Neural cell (in vitro differentiated cells): ENCODE results near the gene SKA2.

Source experiments
- EP300 ChIP-seq: fragments of 450-650 bp; conservative IDR thresholded peaks from 2 replicates; pipeline ENCODE4 v1.6.1; 2014; ENCODE audit warnings: antibody characterized with exemption, mild to moderate bottlenecking, moderate library complexity; ENCODE audit not compliant: poor library complexity, severe bottlenecking
- EZH2 ChIP-seq: fragments of 200-600, 300-800 bp; shearing (Covaris generic), sonication (generic); IDR thresholded peaks from 2 replicates; pipeline ENCODE4 v1.6.1; 2014; ENCODE audit warnings: antibody characterized with exemption, low read length, borderline replicate concordance, mild to moderate bottlenecking; ENCODE audit not compliant: insufficient read depth, poor library complexity, severe bottlenecking
- MXI1 ChIP-seq: fragments of 450-650 bp; conservative IDR thresholded peaks from 2 replicates; pipeline ENCODE4 v1.6.1; 2014; ENCODE audit warnings: antibody characterized with exemption, mild to moderate bottlenecking; ENCODE audit not compliant: poor library complexity, severe bottlenecking
- POLR2AphosphoS5 ChIP-seq: IDR thresholded peaks from 2 replicates; pipeline ENCODE4 v1.6.1; 2012
- RAD21 ChIP-seq: fragments of 450-650 bp; conservative IDR thresholded peaks from 2 replicates; pipeline ENCODE4 v1.6.1; 2014; ENCODE audit warnings: antibody characterized with exemption, mild to moderate bottlenecking, moderate library complexity
- REST ChIP-seq: IDR thresholded peaks from 2 replicates; pipeline ENCODE4 v1.6.1; 2012; ENCODE audit warnings: borderline replicate concordance
- SMC3 ChIP-seq: fragments of 450-650 bp; conservative IDR thresholded peaks from 2 replicates; pipeline ENCODE4 v1.6.1; 2014; ENCODE audit warnings: antibody characterized with exemption, mild to moderate bottlenecking, moderate library complexity; ENCODE audit not compliant: poor library complexity
- TF ChIP-seq, protein P1 (sequence below): fragments of 450-650 bp; IDR thresholded peaks from 2 replicates; pipeline ENCODE4 v1.5.1; 2014; ENCODE audit warnings: antibody characterized with exemption, mild to moderate bottlenecking, moderate library complexity; ENCODE audit not compliant: poor library complexity, severe bottlenecking

GRCh38 chr17:59161477-59161876 lies 6.5 kb upstream of the SKA2 start:
- TF ChIP-seq, protein P1, sequence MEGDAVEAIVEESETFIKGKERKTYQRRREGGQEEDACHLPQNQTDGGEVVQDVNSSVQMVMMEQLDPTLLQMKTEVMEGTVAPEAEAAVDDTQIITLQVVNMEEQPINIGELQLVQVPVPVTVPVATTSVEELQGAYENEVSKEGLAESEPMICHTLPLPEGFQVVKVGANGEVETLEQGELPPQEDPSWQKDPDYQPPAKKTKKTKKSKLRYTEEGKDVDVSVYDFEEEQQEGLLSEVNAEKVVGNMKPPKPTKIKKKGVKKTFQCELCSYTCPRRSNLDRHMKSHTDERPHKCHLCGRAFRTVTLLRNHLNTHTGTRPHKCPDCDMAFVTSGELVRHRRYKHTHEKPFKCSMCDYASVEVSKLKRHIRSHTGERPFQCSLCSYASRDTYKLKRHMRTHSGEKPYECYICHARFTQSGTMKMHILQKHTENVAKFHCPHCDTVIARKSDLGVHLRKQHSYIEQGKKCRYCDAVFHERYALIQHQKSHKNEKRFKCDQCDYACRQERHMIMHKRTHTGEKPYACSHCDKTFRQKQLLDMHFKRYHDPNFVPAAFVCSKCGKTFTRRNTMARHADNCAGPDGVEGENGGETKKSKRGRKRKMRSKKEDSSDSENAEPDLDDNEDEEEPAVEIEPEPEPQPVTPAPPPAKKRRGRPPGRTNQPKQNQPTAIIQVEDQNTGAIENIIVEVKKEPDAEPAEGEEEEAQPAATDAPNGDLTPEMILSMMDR, result no peak
- no peak for TF ChIP-seq EP300
- TF ChIP-seq POLR2AphosphoS5, result no peak
- no peak for TF ChIP-seq REST
- no peak for TF ChIP-seq RAD21
- TF ChIP-seq EZH2, result no peak
- no peak for TF ChIP-seq SMC3
- TF ChIP-seq MXI1, result no peak
